K562 (cell line): Measurements from ENCODE around the gene TMEM273. TPM values are rescaled to one million over a fixed set of nuclear protein-coding genes. Genes with fewer than 3 reads are reported as not detected.

Experiments
- ATAC-seq: fragments of 200-7000 bp; cut with Tn5 transposase; 3 replicates; pipeline ENCODE4 v1.9.1; 2020; ENCODE audit warnings: moderate library complexity
- BruUV-seq: library from RNA; stranded (reverse); fragments of 400-500 nt; replicated peaks from 2 replicates; lab custom pipeline; 2021; lab: Mats Ljungman, UMichigan
- CTCF ChIA-PET: fragments of 300-600 bp; formaldehyde crosslinking; extraction: SDS; loops from one replicate; lab custom pipeline; 2021; ENCODE audit warnings: low intra/inter-chr PET ratio; lab: Yijun Ruan, JAX
- POLR2A ChIA-PET: fragments of 300-600, 350-650 bp; sonication (Branson Sonifier 250); formaldehyde crosslinking; extraction: SDS; loops from one replicate; lab custom pipeline; 2021; ENCODE audit warnings: antibody characterized with exemption, inconsistent platforms; lab: Yijun Ruan, JAX
- DNase-seq, 4 experiments: peaks; one replicate each; pipeline versions ENCODE4 v3.0.0 to v3.0.0-alpha.2; 2011 to 2018; ENCODE audit warnings: low spot score in 3 of 4, mixed read lengths in 3 of 4; ENCODE audit errors: extremely low read depth in 1 of 4
- FAIRE-seq: peaks from 2 replicates; lab custom pipeline; 2011; peaks lifted over from hg19 to GRCh38; lab: Jason Lieb, UNC
- H2AFZ ChIP-seq: 2 replicates; pipeline ENCODE4 v1.6.0; 2011; ENCODE audit warnings: low read depth, low read length, control low read depth, inconsistent platforms
- H3K27ac ChIP-seq: fragments of 200-600 bp; 3 replicates; pipeline ENCODE4 v1.8.0; 2011; ENCODE audit warnings: low read depth, mild to moderate bottlenecking, control low read depth, inconsistent platforms, low read length, moderate library complexity, mixed read lengths; ENCODE audit errors: extremely low read depth
- H3K27me3 ChIP-seq, 2 experiments: fragments of 300-600 bp in 1 of 2; 2 replicates in 1 of 2; 3 replicates in 1 of 2; pipeline versions ENCODE4 v1.6.0 to v1.8.0; 2011; ENCODE audit warnings: inconsistent platforms in 2 of 2, low read length in 2 of 2, mild to moderate bottlenecking in 1 of 2, mixed read lengths in 1 of 2, moderate library complexity in 1 of 2; ENCODE audit not compliant: control insufficient read depth in 2 of 2, insufficient read depth in 2 of 2
- H3K36me3 ChIP-seq: fragments of 300-600 bp; 3 replicates; pipeline ENCODE4 v1.8.0; 2011; ENCODE audit warnings: mild to moderate bottlenecking, low read length, inconsistent platforms; ENCODE audit not compliant: control insufficient read depth, insufficient read depth
- H3K4me1 ChIP-seq, 2 experiments: fragments of 200-600 bp in 1 of 2; replicated peaks in 1 of 2; 2 replicates in 1 of 2; 3 replicates in 1 of 2; pipeline versions ENCODE4 v1.5.1 to v1.8.0; 2011; ENCODE audit warnings: inconsistent platforms in 2 of 2, low read length in 2 of 2, mild to moderate bottlenecking in 1 of 2, mixed read lengths in 1 of 2, moderate library complexity in 1 of 2; ENCODE audit not compliant: control insufficient read depth in 2 of 2, insufficient read depth in 2 of 2
- H3K4me2 ChIP-seq: 2 replicates; pipeline ENCODE4 v1.6.1; 2011; ENCODE audit warnings: low read length, control low read depth, inconsistent platforms, mixed read lengths; ENCODE audit not compliant: insufficient read depth
- H3K4me3 ChIP-seq: fragments of 200-600 bp; sonication (generic), shearing (Covaris generic); 2 replicates; pipeline ENCODE4 v1.5.1; 2016; ENCODE audit warnings: control low read depth, inconsistent platforms
- H3K79me2 ChIP-seq: fragments of 200-600 bp; 3 replicates; pipeline ENCODE4 v1.8.0; 2011; ENCODE audit warnings: low read length, inconsistent platforms; ENCODE audit not compliant: control insufficient read depth, insufficient read depth
- H3K9ac ChIP-seq, 2 experiments: 2 replicates each; pipeline versions ENCODE4 v1.6.0 to v1.6.1; 2011; ENCODE audit warnings: low read depth in 2 of 2, low read length in 2 of 2, control low read depth in 1 of 2, inconsistent platforms in 1 of 2, mild to moderate bottlenecking in 1 of 2, mixed read lengths in 1 of 2; ENCODE audit not compliant: insufficient read depth in 1 of 2
- H3K9me1 ChIP-seq: one replicate; pipeline ENCODE4 v1.6.0; 2011; ENCODE audit warnings: inconsistent platforms, mild to moderate bottlenecking, low read length, moderate library complexity; ENCODE audit not compliant: control insufficient read depth, insufficient read depth
- H3K9me3 ChIP-seq: replicated peaks from 2 replicates; pipeline ENCODE4 v1.5.1; 2011; ENCODE audit warnings: low read depth, low read length, inconsistent platforms; ENCODE audit not compliant: control insufficient read depth, insufficient read depth
- H4K20me1 ChIP-seq: replicated peaks from 2 replicates; pipeline ENCODE4 v1.6.1; 2011; ENCODE audit warnings: low read length, inconsistent platforms, mixed read lengths; ENCODE audit not compliant: control insufficient read depth, insufficient read depth
- CBFA2T2 ChIP-seq: fragments of 450-650 bp; conservative IDR thresholded peaks from 2 replicates; pipeline ENCODE4 v1.6.1; 2017; ENCODE audit warnings: mild to moderate bottlenecking
- CREB3 ChIP-seq: fragments of 450-650 bp; conservative IDR thresholded peaks from 2 replicates; pipeline ENCODE4 v1.6.1; 2016; ENCODE audit warnings: missing genetic modification characterization, low read depth, mild to moderate bottlenecking, missing compliant biosample characterization, moderate library complexity
- GABPB2 ChIP-seq: fragments of 250-450 bp; sonication (Bioruptor Pico); conservative IDR thresholded peaks from 2 replicates; pipeline ENCODE4 v1.5.1; 2021; ENCODE audit warnings: mild to moderate bottlenecking
- NRF1 ChIP-seq, 2 experiments: fragments of 450-650 bp; IDR thresholded peaks in 1 of 2; conservative IDR thresholded peaks in 1 of 2; 2 replicates each; pipeline ENCODE4 v1.6.1; 2014; ENCODE audit warnings: mild to moderate bottlenecking in 2 of 2
- PML ChIP-seq: IDR thresholded peaks from 2 replicates; pipeline ENCODE4 v1.6.1; 2012; ENCODE audit warnings: low read length, inconsistent platforms
- RBM34 ChIP-seq: fragments of 200-400 bp; formaldehyde crosslinking; IDR thresholded peaks from 2 replicates; pipeline ENCODE4 v1.6.1; 2018; ENCODE audit warnings: low read length, borderline replicate concordance; ENCODE audit not compliant: insufficient read depth
- TFAM ChIP-seq: fragments of 250-450 bp; sonication (Bioruptor Pico); conservative IDR thresholded peaks from 2 replicates; pipeline ENCODE4 v1.5.0; 2021; ENCODE audit warnings: mild to moderate bottlenecking, moderate library complexity
- WHSC1 ChIP-seq: IDR thresholded peaks from one replicate; pipeline ENCODE4 v1.6.1; 2012; ENCODE audit warnings: low read length, control low read depth, inconsistent platforms
- ZBTB9 ChIP-seq: fragments of 450-650 bp; formaldehyde crosslinking; IDR thresholded peaks from 2 replicates; pipeline ENCODE4 v1.4.0; 2020; ENCODE audit warnings: mild to moderate bottlenecking, moderate library complexity
- ZNF143 ChIP-seq: sonication (generic); formaldehyde crosslinking; IDR thresholded peaks from 2 replicates; pipeline ENCODE4 v1.9.0; 2022; ENCODE audit warnings: mild to moderate bottlenecking, missing genetic modification reagents
- ZNF23 ChIP-seq: fragments of 250-450 bp; sonication (Bioruptor Pico); IDR thresholded peaks from 2 replicates; pipeline ENCODE4 v1.4.0; 2020; ENCODE audit warnings: mild to moderate bottlenecking
- ZNF592 ChIP-seq: fragments of 450-650 bp; IDR thresholded peaks from 2 replicates; pipeline ENCODE4 v1.6.1; 2017; ENCODE audit warnings: antibody characterized with exemption, mild to moderate bottlenecking
- WGBS: fragments of 100-300 bp; shearing (Covaris generic); methylation state at CpG from one replicate; pipeline ENCODE4 v1.1.6; 2016; ENCODE audit warnings: low coverage, mixed read lengths; ENCODE audit not compliant: insufficient coverage; ENCODE audit errors: missing lambda C conversion rate; 5-methylcytosine and 5-hydroxymethylcytosine counted together
- in situ Hi-C: fragments of 300-500 bp; cut with MboI; formaldehyde crosslinking; loops from 4 replicates; pipeline ENCODE4 v1.15.0; 2018; ENCODE audit warnings: inconsistent platforms, mixed read lengths
- intact Hi-C: fragments of 100-400 bp; cut with micrococcal nuclease; formaldehyde crosslinking; loops from 2 replicates; pipeline ENCODE4 v1.14.2; 2022
- polyA plus RNA-seq, 8 experiments: library from polyadenylated mRNA; depleted of rRNA in 4 of 8; stranded (reverse) in 5 of 8; unstranded in 3 of 8; fragments of >200 nt; fragmentation: Nextera tagmentation in 2 of 8; fragmentation: Illumina TruSeq in 1 of 8; extraction: Ambion mirVana in 2 of 8; extraction: Trizol in 1 of 8; gene quantifications; 2 replicates each; pipeline versions ENCODE4 v1.2.1 to v1.2.3, GENCODE V29; 2011 to 2014; ENCODE audit warnings: inconsistent platforms in 1 of 8, missing spikeins in 1 of 8
- total RNA-seq, 7 experiments: library from RNA; depleted of rRNA in 6 of 7; stranded (reverse); fragments of >200 nt in 6 of 7; fragmentation: Illumina TruSeq in 2 of 7; extraction: Trizol in 2 of 7; gene quantifications; 2 replicates each; pipeline versions ENCODE4 v1.2.1 to v1.2.3, GENCODE V29; 2011 to 2021; ENCODE audit warnings: low replicate concordance in 1 of 7

TMEM273 gene
- total and polyA plus RNA-seq, 9 of the 15 experiments (the other 6 are each of a cell fraction or from before 2014, with no cell fraction given) = 39.2 to 131 (median 95.6) TPM

DNA sequence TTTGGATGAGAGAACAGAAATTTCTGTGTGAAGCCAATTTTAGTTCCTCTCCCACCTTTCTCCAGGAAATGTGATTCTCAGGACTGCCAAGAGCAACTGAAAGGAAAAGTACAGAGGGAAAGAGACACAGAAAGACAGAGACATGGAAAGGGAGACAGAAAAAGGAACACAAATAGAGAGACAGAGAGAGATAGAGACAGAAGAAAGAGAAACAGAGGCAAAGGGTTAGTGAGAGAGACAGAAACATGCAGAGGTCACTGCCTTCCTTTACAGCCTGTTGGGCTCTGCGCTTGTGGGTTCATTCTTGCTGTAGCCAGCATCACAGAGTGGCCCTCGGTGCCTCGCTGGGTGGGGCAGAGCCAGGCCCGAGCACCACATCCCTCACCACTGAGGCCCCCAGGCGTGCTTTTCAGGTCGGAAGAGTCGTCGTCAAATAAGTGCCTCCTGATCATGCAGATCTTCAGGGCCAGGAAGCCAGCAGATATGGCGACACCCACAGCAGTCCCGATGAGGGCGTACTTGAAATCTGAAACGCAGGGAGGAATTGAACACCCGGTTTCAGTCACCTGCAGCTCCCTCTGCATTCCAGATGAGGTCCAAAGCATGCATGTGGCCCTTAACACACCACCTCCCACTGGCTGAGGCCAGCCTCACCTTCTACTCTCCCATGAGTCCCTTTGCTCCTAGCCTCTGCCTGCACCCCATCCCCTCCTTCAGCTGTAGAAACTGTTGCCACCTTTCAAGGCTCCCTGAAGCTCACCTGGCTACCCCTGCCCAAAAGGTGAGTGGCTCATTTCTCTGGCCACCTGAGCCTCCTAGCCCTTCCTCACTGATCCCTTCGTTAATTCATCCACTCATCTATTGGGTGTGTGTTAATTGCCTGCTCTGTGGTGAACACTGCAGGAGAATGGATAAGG is 21.4 kb downstream of the TMEM273 start:
- Histone ChIP-seq H3K79me2 (peaks cover 36% of the 10 kb centered on the region; the same call in 2 of the 3 replicates), H3K36me3 (peaks cover 63% of the 10 kb centered on the region), H3K4me2 (peak overlapping the region; percentile 70), H3K4me1 (peaks cover 74 to 95% of the 10 kb centered on the region in 2 experiments), H3K4me3 (no peak overlapping the region), H3K9me1 (peaks cover 5% of the 10 kb centered on the region), H2AFZ (peak overlapping the region; percentile 61), H3K9me3 (no peaks in the 10 kb centered on the region), H3K9ac (peak overlapping the region; percentile 32 to 87), H4K20me1 (no peaks in the 10 kb centered on the region), H3K27me3 (no peaks in the 10 kb centered on the region), H3K27ac (peak overlapping the region; percentile 57)
- 22% methylated on average over 14 of the region's 14 CpGs for WGBS
- ATAC-seq = peak; percentile 15
- in situ Hi-C loops = loop anchor here (5.0 kb wide), 1 partner anchor 179 kb away; no protein-coding TSS in a partner anchor
- no TSS peak for BruUV-seq
- no peak for FAIRE-seq
- POLR2A ChIA-PET = interaction anchor here (0.8 to 1.2 kb wide), 6 partner anchors 8 to 133 kb away, joined by 3 to 4 read pairs (median 3); no protein-coding TSS in a partner anchor
- CTCF ChIA-PET = no interaction called here
- intact Hi-C loops = loop anchor here (2.0 kb wide), 1 partner anchor 20 kb away; no protein-coding TSS in a partner anchor
- peak in 2 of 4 experiments; percentile 27 to 62 for DNase-seq
- TF ChIP-seq ZBTB9 (CRISPR knock-in tag) (peak; percentile 19; the same call in 1 of the 2 replicates), PML (no peak), TFAM (no peak), ZNF143 (CRISPR knock-in tag) (no peak), ZNF23 (CRISPR knock-in tag) (no peak), CBFA2T2 (no peak), WHSC1 (peak; percentile 23), GABPB2 (CRISPR knock-in tag) (no peak), ZNF592 (peak; percentile 76), CREB3 (tag) (no peak; the same call in 1 of the 2 replicates), NRF1 (conservative IDR thresholded peaks at IDR 0.05 in 1 of 2, IDR thresholded peaks at IDR 0.05 in 1 of 2) (no peak), RBM34 (no peak)
